K562 (cell line): ENCODE measurements around the gene MOCOS. TPM values are rescaled to one million over a fixed set of nuclear protein-coding genes. Genes with fewer than 3 reads are reported as not detected.

ENCODE experiments used
- CHD7 ChIP-seq: fragments of 200-600 bp; sonication (generic); IDR thresholded peaks from one replicate; pipeline ENCODE4 v1.6.1; 2012; ENCODE audit warnings: mild to moderate bottlenecking, low read depth, low read length, inconsistent platforms
- MNT ChIP-seq, 2 experiments: fragments of 450-650 bp; conservative IDR thresholded peaks; 2 replicates each; pipeline ENCODE4 v1.6.1; 2017; ENCODE audit warnings: mild to moderate bottlenecking in 2 of 2, moderate library complexity in 2 of 2
- SETDB1 ChIP-seq: IDR thresholded peaks from one replicate; pipeline ENCODE4 v1.6.1; 2012; ENCODE audit warnings: low read length, control low read depth, inconsistent platforms
- ZNF639 ChIP-seq, 2 experiments: fragments of 200-800 bp in 1 of 2; sonication (Bioruptor generic) in 1 of 2; sonication (generic) in 1 of 2; formaldehyde crosslinking in 1 of 2; IDR thresholded peaks in 1 of 2; conservative IDR thresholded peaks in 1 of 2; 2 replicates each; pipeline versions ENCODE4 v1.5.0 to v1.6.1; 2016 to 2020; ENCODE audit warnings: missing compliant biosample characterization in 1 of 2, missing genetic modification characterization in 1 of 2, missing genetic modification reagents in 1 of 2
- polyA plus RNA-seq, 8 experiments: library from polyadenylated mRNA; depleted of rRNA in 4 of 8; stranded (reverse) in 5 of 8; unstranded in 3 of 8; fragments of >200 nt; fragmentation: Nextera tagmentation in 2 of 8; fragmentation: Illumina TruSeq in 1 of 8; extraction: Ambion mirVana in 2 of 8; extraction: Trizol in 1 of 8; gene quantifications; 2 replicates each; pipeline versions ENCODE4 v1.2.1 to v1.2.3, GENCODE V29; 2011 to 2014; ENCODE audit warnings: inconsistent platforms in 1 of 8, missing spikeins in 1 of 8
- total RNA-seq, 7 experiments: library from RNA; depleted of rRNA in 6 of 7; stranded (reverse); fragments of >200 nt in 6 of 7; fragmentation: Illumina TruSeq in 2 of 7; extraction: Trizol in 2 of 7; gene quantifications; 2 replicates each; pipeline versions ENCODE4 v1.2.1 to v1.2.3, GENCODE V29; 2011 to 2021; ENCODE audit warnings: low replicate concordance in 1 of 7

MOCOS gene
- total and polyA plus RNA-seq, 9 of the 15 experiments (the other 6 are each of a cell fraction or from before 2014, with no cell fraction given): 4.5 to 12.4 (median 9.1) TPM

- TF ChIP-seq CHD7 (no peak), SETDB1 (no peak), ZNF639 (CRISPR knock-in tag; conservative IDR thresholded peaks at IDR 0.05 in 1 of 2, IDR thresholded peaks at IDR 0.05 in 1 of 2) (no peak), MNT (conservative IDR thresholded peaks at IDR 0.05) (no peak)
- TF ChIP-seq, all 486 proteins: peak for 0
Measured at GRCh38 chr18:36311026-36311570, 123.8 kb downstream of the MOCOS start (continued).
